Daoy (cell line): ENCODE measurements around the gene LIN9. TPM values are rescaled to one million over a fixed set of nuclear protein-coding genes. Genes with fewer than 3 reads are reported as not detected.

Source experiments
- DNase-seq: peaks from one replicate; pipeline ENCODE4 v3.0.0-alpha.2; 2015; ENCODE audit warnings: low read depth
- total RNA-seq: library from RNA; depleted of rRNA; stranded (reverse); fragments of >200 nt; shearing (Covaris generic); gene quantifications from 2 replicates; pipeline ENCODE4 v1.2.3, GENCODE V29; 2014

LIN9 gene
- total RNA-seq, 1 experiment from 2014 or later: 18.9 TPM

GRCh38 chr1:226320930-226321329 lies 12.0 kb upstream of the LIN9 start:
- DNase-seq: no peak

- DNase-seq: no peak
These were observed 9.5 kb upstream of the LIN9 start for GRCh38 chr1:226318471-226318870.

GRCh38 chr1:226314055-226314454 lies 5.1 kb upstream of the LIN9 start:
- DNase-seq: no peak

- DNase-seq: no peak
These were observed 3.1 kb upstream of the LIN9 start for GRCh38 chr1:226312065-226312464.

GRCh38 chr1:226311376-226311775 lies 2.4 kb upstream of the LIN9 start:
- DNase-seq: no peak

- peak; percentile 17 for DNase-seq
These were observed 1.8 kb upstream of the LIN9 start for GRCh38 chr1:226310637-226311195.

- DNase-seq: no peak
These were observed 1.2 kb upstream of the LIN9 start for GRCh38 chr1:226310245-226310540.

GRCh38 chr1:226309398-226310244 lies 657 bp upstream of the LIN9 start:
- no peak for DNase-seq

GRCh38 chr1:226308166-226308722 lies 720 bp downstream of the LIN9 start:
- DNase-seq: no peak

GRCh38 chr1:226306425-226306824 lies 2.5 kb downstream of the LIN9 start:
- no peak for DNase-seq

GRCh38 chr1:226305184-226305583 lies 3.8 kb downstream of the LIN9 start:
- DNase-seq: no peak

GRCh38 chr1:226304291-226304955 lies 4.5 kb downstream of the LIN9 start:
- DNase-seq: no peak

GRCh38 chr1:226302731-226303130 lies 6.2 kb downstream of the LIN9 start:
- no peak for DNase-seq

GRCh38 chr1:226296911-226297310 lies 12.1 kb downstream of the LIN9 start:
- DNase-seq: no peak

GRCh38 chr1:226293553-226293920 lies 15.4 kb downstream of the LIN9 start:
- DNase-seq: no peak

- no peak for DNase-seq
These were observed 16.0 kb downstream of the LIN9 start for GRCh38 chr1:226292874-226293552.

- DNase-seq: no peak
These were observed 21.4 kb downstream of the LIN9 start for GRCh38 chr1:226287587-226287986.

GRCh38 chr1:226281058-226281457 lies 27.9 kb downstream of the LIN9 start:
- no peak for DNase-seq

GRCh38 chr1:226279498-226279897 lies 29.5 kb downstream of the LIN9 start:
- no peak for DNase-seq

GRCh38 chr1:226277897-226278296 lies 31.1 kb downstream of the LIN9 start:
- DNase-seq: no peak

- no peak for DNase-seq
These were observed 32.0 kb downstream of the LIN9 start for GRCh38 chr1:226276987-226277386.

- DNase-seq: no peak
These were observed 32.8 kb downstream of the LIN9 start for GRCh38 chr1:226276077-226276682.
